Measurements from ENCODE around the gene MS4A10. TPM values are rescaled to one million over a fixed set of nuclear protein-coding genes. Genes with fewer than 3 reads are reported as not detected.
A peak's percentile ranks its signal among the peaks of the same experiment; 100 is the strongest.
"Not testable (repeated sequence)": the region's sequence is repeated elsewhere in the genome, so short reads cannot be mapped to it uniquely, and the experiment has no call there.

MS4A10 gene
- total and polyA plus RNA-seq, 2 donors = under 0.01 to 0.09 TPM

- H3K27ac ChIP-seq (ENCODE audit: low read depth in 1 of 2, low read length in 1 of 2) = no peak overlapping the region
- no peak overlapping the region for H3K4me3 ChIP-seq (ENCODE audit: low read length in 2 of 2)
- 88% methylated on average over 3 of the region's 3 CpGs for WGBS
- peaks cover 0 to 3% of the 10 kb centered on the region in 2 donors for H3K27me3 ChIP-seq (ENCODE audit: control insufficient read depth in 2 of 2, insufficient read depth in 1 of 2, low read length in 1 of 2)
- DNase-seq (ENCODE audit: low read depth in 6 of 9, low spot score in 9 of 9) = no peak
- peaks cover 0 to under 1% of the 10 kb centered on the region in 2 donors for H3K4me1 ChIP-seq (ENCODE audit: control insufficient read depth in 2 of 2, insufficient read depth in 2 of 2, low read length in 2 of 2)
- no peaks in the 10 kb centered on the region for H3K36me3 ChIP-seq (ENCODE audit: control insufficient read depth in 2 of 2, insufficient read depth in 2 of 2, low read length in 1 of 2)
- H3K9me3 ChIP-seq (ENCODE audit: control insufficient read depth in 2 of 2, insufficient read depth in 1 of 2, low read length in 1 of 2) = no peaks in the 10 kb centered on the region
These were observed 34.2 kb upstream of the MS4A10 start for GRCh38 chr11:60750911-60751310.

GRCh38 chr11:60753309-60753708, 31.8 kb upstream of the MS4A10 start:
- Histone ChIP-seq H3K36me3 (ENCODE audit: control insufficient read depth in 2 of 2, insufficient read depth in 2 of 2, low read length in 1 of 2) (no peaks in the 10 kb centered on the region), H3K27ac (ENCODE audit: low read depth in 1 of 2, low read length in 1 of 2) (no peak overlapping the region), H3K27me3 (ENCODE audit: control insufficient read depth in 2 of 2, insufficient read depth in 1 of 2, low read length in 1 of 2) (peaks cover 0 to 3% of the 10 kb centered on the region in 2 donors), H3K9me3 (ENCODE audit: control insufficient read depth in 2 of 2, insufficient read depth in 1 of 2, low read length in 1 of 2) (no peaks in the 10 kb centered on the region), H3K4me1 (ENCODE audit: control insufficient read depth in 2 of 2, insufficient read depth in 2 of 2, low read length in 2 of 2) (peaks cover 0 to 11% of the 10 kb centered on the region in 2 donors), H3K4me3 (ENCODE audit: low read length in 2 of 2) (no peak overlapping the region)
- no peak for DNase-seq (ENCODE audit: low read depth in 6 of 9, low spot score in 9 of 9)
- 76% methylated on average over 4 of the region's 4 CpGs for WGBS

GRCh38 chr11:60754887-60755286, 30.2 kb upstream of the MS4A10 start:
- H3K9me3 ChIP-seq (ENCODE audit: control insufficient read depth in 2 of 2, insufficient read depth in 1 of 2, low read length in 1 of 2) = no peaks in the 10 kb centered on the region
- H3K36me3 ChIP-seq (ENCODE audit: control insufficient read depth in 2 of 2, insufficient read depth in 2 of 2, low read length in 1 of 2) = no peaks in the 10 kb centered on the region
- no peak for DNase-seq (ENCODE audit: low read depth in 6 of 9, low spot score in 9 of 9)
- peaks cover 0 to 11% of the 10 kb centered on the region in 2 donors for H3K4me1 ChIP-seq (ENCODE audit: control insufficient read depth in 2 of 2, insufficient read depth in 2 of 2, low read length in 2 of 2)
- peaks cover 0 to 3% of the 10 kb centered on the region in 2 donors for H3K27me3 ChIP-seq (ENCODE audit: control insufficient read depth in 2 of 2, insufficient read depth in 1 of 2, low read length in 1 of 2)
- no peak overlapping the region for H3K4me3 ChIP-seq (ENCODE audit: low read length in 2 of 2)
- H3K27ac ChIP-seq (ENCODE audit: low read depth in 1 of 2, low read length in 1 of 2) = no peak overlapping the region
- 93% methylated on average over 6 of the region's 6 CpGs for WGBS

- 62% methylated on average over 14 of the region's 14 CpGs for WGBS
- no peaks in the 10 kb centered on the region for H3K36me3 ChIP-seq (ENCODE audit: control insufficient read depth in 2 of 2, insufficient read depth in 2 of 2, low read length in 1 of 2)
- no peaks in the 10 kb centered on the region for H3K27me3 ChIP-seq (ENCODE audit: control insufficient read depth in 2 of 2, insufficient read depth in 1 of 2, low read length in 1 of 2)
- no peak within 1 kb of the TSS for H3K27ac ChIP-seq (ENCODE audit: low read depth in 1 of 2, low read length in 1 of 2)
- H3K4me1 ChIP-seq (ENCODE audit: control insufficient read depth in 2 of 2, insufficient read depth in 2 of 2, low read length in 2 of 2) = peaks cover 0 to 11% of the 10 kb centered on the region in 2 donors
- no peak within 1 kb of the TSS for H3K4me3 ChIP-seq (ENCODE audit: low read length in 2 of 2)
- H3K9me3 ChIP-seq (ENCODE audit: control insufficient read depth in 2 of 2, insufficient read depth in 1 of 2, low read length in 1 of 2) = no peaks in the 10 kb centered on the region
- DNase-seq (ENCODE audit: low read depth in 6 of 9, low spot score in 9 of 9) = peak in 8 of 9 donors; percentile 23 to 73 (median 34)
These were observed 28.7 kb upstream of the MS4A10 start, which contains the start of gene MS4A15 for GRCh38 chr11:60756307-60757032. TSS of gene MS4A15 (plus strand) at chr11:60756867. CDS start at chr11:60763734, 6,867 bp downstream.

DNA sequence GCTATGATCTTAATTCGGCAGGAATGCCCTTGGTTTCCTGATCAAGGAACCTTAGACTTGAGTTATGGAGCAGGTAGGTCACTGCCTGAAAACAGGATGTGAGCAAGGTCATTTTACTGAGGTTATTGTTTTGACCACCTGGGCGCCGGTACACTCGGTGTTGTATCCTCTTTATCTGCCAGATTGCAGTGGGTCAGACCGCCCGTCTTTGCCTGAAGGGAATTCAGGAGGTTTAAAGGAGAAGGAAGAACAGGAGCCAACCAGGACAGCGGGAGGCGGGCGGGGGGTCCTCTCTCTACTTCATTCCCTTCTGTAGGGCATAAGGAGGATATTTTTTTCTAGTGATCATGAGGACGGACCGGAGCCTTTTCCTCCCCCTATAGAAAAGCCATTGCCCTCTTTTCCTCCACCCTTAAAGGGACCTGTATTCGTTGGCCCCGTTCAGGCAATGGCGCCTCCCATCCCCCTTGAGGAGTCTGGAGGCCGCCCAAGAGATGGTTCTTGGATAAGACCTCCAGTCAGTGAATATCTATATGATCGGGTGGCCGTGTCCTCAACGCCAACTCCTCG, 27.8 kb upstream of the MS4A10 start:
- Histone ChIP-seq H3K9me3 (ENCODE audit: control insufficient read depth in 2 of 2, insufficient read depth in 1 of 2, low read length in 1 of 2) (no peaks in the 10 kb centered on the region), H3K4me3 (ENCODE audit: low read length in 2 of 2) (no peak overlapping the region), H3K27me3 (ENCODE audit: control insufficient read depth in 2 of 2, insufficient read depth in 1 of 2, low read length in 1 of 2) (no peaks in the 10 kb centered on the region), H3K4me1 (ENCODE audit: control insufficient read depth in 2 of 2, insufficient read depth in 2 of 2, low read length in 2 of 2) (peaks cover 0 to 11% of the 10 kb centered on the region in 2 donors), H3K27ac (ENCODE audit: low read depth in 1 of 2, low read length in 1 of 2) (no peak overlapping the region), H3K36me3 (ENCODE audit: control insufficient read depth in 2 of 2, insufficient read depth in 2 of 2, low read length in 1 of 2) (no peaks in the 10 kb centered on the region)
- no peak for DNase-seq (ENCODE audit: low read depth in 6 of 9, low spot score in 9 of 9)
- 98% methylated on average over 19 of the region's 19 CpGs for WGBS

- H3K4me3 ChIP-seq (ENCODE audit: low read length in 2 of 2); H3K9me3 ChIP-seq (ENCODE audit: control insufficient read depth in 2 of 2, insufficient read depth in 1 of 2, low read length in 1 of 2); DNase-seq (ENCODE audit: low read depth in 6 of 9, low spot score in 9 of 9); H3K27ac ChIP-seq (ENCODE audit: low read depth in 1 of 2, low read length in 1 of 2); H3K36me3 ChIP-seq (ENCODE audit: control insufficient read depth in 2 of 2, insufficient read depth in 2 of 2, low read length in 1 of 2); H3K27me3 ChIP-seq (ENCODE audit: control insufficient read depth in 2 of 2, insufficient read depth in 1 of 2, low read length in 1 of 2): not testable (repeated sequence)
- WGBS = 98% methylated on average over 4 of the region's 4 CpGs
- peaks cover 0 to 11% of the 10 kb centered on the region in 2 donors for H3K4me1 ChIP-seq (ENCODE audit: control insufficient read depth in 2 of 2, insufficient read depth in 2 of 2, low read length in 2 of 2)
These were observed 26.5 kb upstream of the MS4A10 start for GRCh38 chr11:60758671-60759070.

DNA sequence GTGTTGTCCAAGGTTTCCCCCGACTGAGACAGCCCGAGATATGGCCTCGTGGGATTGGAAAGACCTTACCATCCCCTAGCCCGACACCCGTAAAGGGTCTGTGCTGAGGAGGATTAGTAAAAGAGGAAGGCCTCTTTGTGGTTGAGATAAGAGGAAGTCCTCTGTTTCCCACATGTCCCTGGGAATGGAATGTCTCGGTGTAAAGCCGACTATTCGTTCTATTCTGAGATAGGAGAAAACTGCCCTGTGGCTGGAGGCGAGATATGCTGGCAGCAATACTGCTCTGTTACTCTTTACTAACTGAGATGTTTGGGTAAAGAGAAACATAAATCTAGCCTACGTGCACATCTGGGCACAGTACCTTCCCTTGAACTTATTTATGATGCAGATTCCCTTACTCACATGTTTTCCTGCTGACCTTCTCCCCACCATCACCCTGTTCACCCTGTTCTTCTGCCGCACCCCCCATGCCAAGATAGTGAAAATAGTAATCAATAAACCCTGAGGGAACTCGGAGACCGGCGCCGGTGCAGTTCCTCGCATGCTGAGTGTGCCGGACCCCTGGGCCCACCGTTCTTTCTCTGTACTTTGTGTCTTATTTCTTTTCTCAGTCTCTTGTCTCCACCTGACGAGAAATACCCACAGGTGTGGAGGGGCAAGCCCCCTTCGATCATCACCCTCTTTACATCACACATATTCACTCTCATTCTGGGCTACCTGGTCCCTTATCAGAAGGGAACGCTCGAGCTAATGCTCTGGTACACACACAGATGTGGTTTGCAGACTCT, 25.5 kb upstream of the MS4A10 start:
- DNase-seq (ENCODE audit: low read depth in 6 of 9, low spot score in 9 of 9); H3K4me3 ChIP-seq (ENCODE audit: low read length in 2 of 2); H3K9me3 ChIP-seq (ENCODE audit: control insufficient read depth in 2 of 2, insufficient read depth in 1 of 2, low read length in 1 of 2); H3K27ac ChIP-seq (ENCODE audit: low read depth in 1 of 2, low read length in 1 of 2); H3K36me3 ChIP-seq (ENCODE audit: control insufficient read depth in 2 of 2, insufficient read depth in 2 of 2, low read length in 1 of 2); H3K27me3 ChIP-seq (ENCODE audit: control insufficient read depth in 2 of 2, insufficient read depth in 1 of 2, low read length in 1 of 2): not testable (repeated sequence)
- 54% methylated on average over 22 of the region's 22 CpGs for WGBS
- peaks cover 0 to 11% of the 10 kb centered on the region in 2 donors for H3K4me1 ChIP-seq (ENCODE audit: control insufficient read depth in 2 of 2, insufficient read depth in 2 of 2, low read length in 2 of 2)

- DNase-seq (ENCODE audit: low read depth in 6 of 9, low spot score in 9 of 9) = no peak
- H3K36me3 ChIP-seq (ENCODE audit: control insufficient read depth in 2 of 2, insufficient read depth in 2 of 2, low read length in 1 of 2) = no peaks in the 10 kb centered on the region
- peaks cover 0 to 3% of the 10 kb centered on the region in 2 donors for H3K4me1 ChIP-seq (ENCODE audit: control insufficient read depth in 2 of 2, insufficient read depth in 2 of 2, low read length in 2 of 2)
- WGBS = 92% methylated on average over 4 of the region's 4 CpGs
- H3K27me3 ChIP-seq (ENCODE audit: control insufficient read depth in 2 of 2, insufficient read depth in 1 of 2, low read length in 1 of 2) = no peaks in the 10 kb centered on the region
- H3K4me3 ChIP-seq (ENCODE audit: low read length in 2 of 2) = no peak overlapping the region
- no peak overlapping the region for H3K27ac ChIP-seq (ENCODE audit: low read depth in 1 of 2, low read length in 1 of 2)
- no peaks in the 10 kb centered on the region for H3K9me3 ChIP-seq (ENCODE audit: control insufficient read depth in 2 of 2, insufficient read depth in 1 of 2, low read length in 1 of 2)
These were observed 23.5 kb upstream of the MS4A10 start for GRCh38 chr11:60761436-60762190.

All from thymus (tissue), 11 donors.